ENCODE data around the gene KNL1. TPM values are rescaled to one million over a fixed set of nuclear protein-coding genes. Genes with fewer than 3 reads are reported as not detected.
A peak's percentile ranks its signal among the peaks of the same experiment; 100 is the strongest.

The KNL1 gene, protein sequence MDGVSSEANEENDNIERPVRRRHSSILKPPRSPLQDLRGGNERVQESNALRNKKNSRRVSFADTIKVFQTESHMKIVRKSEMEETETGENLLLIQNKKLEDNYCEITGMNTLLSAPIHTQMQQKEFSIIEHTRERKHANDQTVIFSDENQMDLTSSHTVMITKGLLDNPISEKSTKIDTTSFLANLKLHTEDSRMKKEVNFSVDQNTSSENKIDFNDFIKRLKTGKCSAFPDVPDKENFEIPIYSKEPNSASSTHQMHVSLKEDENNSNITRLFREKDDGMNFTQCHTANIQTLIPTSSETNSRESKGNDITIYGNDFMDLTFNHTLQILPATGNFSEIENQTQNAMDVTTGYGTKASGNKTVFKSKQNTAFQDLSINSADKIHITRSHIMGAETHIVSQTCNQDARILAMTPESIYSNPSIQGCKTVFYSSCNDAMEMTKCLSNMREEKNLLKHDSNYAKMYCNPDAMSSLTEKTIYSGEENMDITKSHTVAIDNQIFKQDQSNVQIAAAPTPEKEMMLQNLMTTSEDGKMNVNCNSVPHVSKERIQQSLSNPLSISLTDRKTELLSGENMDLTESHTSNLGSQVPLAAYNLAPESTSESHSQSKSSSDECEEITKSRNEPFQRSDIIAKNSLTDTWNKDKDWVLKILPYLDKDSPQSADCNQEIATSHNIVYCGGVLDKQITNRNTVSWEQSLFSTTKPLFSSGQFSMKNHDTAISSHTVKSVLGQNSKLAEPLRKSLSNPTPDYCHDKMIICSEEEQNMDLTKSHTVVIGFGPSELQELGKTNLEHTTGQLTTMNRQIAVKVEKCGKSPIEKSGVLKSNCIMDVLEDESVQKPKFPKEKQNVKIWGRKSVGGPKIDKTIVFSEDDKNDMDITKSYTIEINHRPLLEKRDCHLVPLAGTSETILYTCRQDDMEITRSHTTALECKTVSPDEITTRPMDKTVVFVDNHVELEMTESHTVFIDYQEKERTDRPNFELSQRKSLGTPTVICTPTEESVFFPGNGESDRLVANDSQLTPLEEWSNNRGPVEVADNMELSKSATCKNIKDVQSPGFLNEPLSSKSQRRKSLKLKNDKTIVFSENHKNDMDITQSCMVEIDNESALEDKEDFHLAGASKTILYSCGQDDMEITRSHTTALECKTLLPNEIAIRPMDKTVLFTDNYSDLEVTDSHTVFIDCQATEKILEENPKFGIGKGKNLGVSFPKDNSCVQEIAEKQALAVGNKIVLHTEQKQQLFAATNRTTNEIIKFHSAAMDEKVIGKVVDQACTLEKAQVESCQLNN (N-terminal part only)
- total RNA-seq: 1 to 10 TPM; 1.6 to 9.7 (median 3.1) TPM
- long read RNA-seq, donor 1: 0 reads
- long read RNA-seq, donor 2, full-length matches to known transcripts: 3 of 4 reads
- long read RNA-seq, donor 2, partial matches to known transcripts: 0 of 4 reads
- long read RNA-seq, donor 2, other reads (novel, unspliced or antisense): 1 of 4 reads

DNA sequence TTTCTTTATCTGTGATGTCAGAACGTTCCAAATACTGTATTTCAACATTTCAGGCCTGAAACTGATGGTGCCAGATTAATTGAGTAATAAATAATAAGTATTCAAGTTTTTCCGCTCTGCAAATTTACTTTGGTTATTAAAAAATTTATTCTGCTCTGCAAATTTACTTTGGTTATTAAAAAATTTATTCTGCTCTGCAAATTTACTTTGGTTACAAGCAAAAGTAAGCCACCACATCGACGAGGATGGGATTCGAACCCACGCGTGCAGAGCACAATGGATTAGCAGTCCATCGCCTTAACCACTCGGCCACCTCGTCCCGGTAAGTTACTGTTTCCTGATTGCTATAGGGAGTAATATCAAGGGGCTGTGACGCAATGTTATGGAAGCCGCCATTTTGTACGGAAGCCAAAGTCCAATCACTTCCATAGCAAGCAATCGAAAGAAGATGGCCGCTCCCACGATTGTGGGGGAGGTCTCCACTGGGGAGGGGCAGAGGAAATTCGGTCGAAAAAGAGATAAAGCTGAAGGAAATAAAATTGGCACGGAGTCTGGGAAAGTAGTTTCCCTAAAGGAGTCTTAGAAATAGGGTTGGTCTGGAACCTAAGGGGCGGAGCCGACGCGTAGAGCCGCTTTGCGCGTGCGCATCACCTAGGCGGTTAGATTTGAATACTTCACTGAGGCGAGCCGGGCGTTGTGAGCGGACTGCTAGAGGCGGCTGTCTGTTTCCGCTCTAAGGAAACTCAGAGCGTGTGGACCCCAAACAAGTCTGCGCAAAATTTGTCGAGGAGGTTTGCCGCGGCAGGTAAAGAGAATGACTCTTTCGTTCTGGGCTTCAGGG, at the start of gene KNL1:
KNL1 (plus strand) TSS at position 662 of the 841 bp plus-strand sequence. CDS start 8,683 bp downstream, outside the sequence.
- Histone ChIP-seq H3K36me3 (ENCODE audit: low read depth) (no peaks in the 10 kb centered on the region), H3K9me3 (no peaks in the 10 kb centered on the region), H3K4me3 (peak within 1 kb of the TSS; percentile 36), H3K4me1 (ENCODE audit: low read depth) (no peaks in the 10 kb centered on the region)
- intact Hi-C loops (cut with DNase I, micrococcal nuclease): no loop called here
- DNase-seq (peak; percentile 91 to 97 (median 92)), ATAC-seq (peak; percentile 94)
- TF ChIP-seq, protein P1, sequence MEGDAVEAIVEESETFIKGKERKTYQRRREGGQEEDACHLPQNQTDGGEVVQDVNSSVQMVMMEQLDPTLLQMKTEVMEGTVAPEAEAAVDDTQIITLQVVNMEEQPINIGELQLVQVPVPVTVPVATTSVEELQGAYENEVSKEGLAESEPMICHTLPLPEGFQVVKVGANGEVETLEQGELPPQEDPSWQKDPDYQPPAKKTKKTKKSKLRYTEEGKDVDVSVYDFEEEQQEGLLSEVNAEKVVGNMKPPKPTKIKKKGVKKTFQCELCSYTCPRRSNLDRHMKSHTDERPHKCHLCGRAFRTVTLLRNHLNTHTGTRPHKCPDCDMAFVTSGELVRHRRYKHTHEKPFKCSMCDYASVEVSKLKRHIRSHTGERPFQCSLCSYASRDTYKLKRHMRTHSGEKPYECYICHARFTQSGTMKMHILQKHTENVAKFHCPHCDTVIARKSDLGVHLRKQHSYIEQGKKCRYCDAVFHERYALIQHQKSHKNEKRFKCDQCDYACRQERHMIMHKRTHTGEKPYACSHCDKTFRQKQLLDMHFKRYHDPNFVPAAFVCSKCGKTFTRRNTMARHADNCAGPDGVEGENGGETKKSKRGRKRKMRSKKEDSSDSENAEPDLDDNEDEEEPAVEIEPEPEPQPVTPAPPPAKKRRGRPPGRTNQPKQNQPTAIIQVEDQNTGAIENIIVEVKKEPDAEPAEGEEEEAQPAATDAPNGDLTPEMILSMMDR (IDR thresholded peaks at IDR 0.05): no peak

DNA sequence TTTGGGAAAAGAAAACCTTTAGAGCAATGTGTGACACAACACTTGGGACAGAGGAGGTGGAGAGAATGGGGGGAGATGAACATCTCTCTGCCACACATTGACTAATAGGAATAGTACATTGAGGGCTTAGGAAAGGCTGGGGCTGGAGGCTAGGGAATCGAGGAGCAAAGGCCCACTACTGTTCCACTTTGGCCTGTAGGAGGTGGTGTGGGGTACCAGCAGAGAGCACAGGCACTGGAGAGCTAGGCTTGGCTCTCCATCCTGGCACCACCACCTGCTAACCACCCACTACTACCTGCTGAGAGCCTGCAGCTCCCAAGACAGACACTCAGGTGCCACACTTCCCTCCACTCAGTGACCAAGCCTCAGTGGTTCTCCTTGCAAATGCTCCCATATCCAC, 48.6 kb upstream of the KNL1 start:
- DNase-seq (no peak), ATAC-seq (no peak)
- TF ChIP-seq, protein P1 (IDR thresholded peaks at IDR 0.05): no peak
- no peak overlapping the region for H3K4me3 ChIP-seq
- H3K36me3 ChIP-seq (ENCODE audit: low read depth): no peaks in the 10 kb centered on the region
- no peaks in the 10 kb centered on the region for H3K9me3 ChIP-seq
- peaks cover 13% of the 10 kb centered on the region for H3K4me1 ChIP-seq (ENCODE audit: low read depth)
- intact Hi-C loops (cut with DNase I, micrococcal nuclease): no loop called here

DNA sequence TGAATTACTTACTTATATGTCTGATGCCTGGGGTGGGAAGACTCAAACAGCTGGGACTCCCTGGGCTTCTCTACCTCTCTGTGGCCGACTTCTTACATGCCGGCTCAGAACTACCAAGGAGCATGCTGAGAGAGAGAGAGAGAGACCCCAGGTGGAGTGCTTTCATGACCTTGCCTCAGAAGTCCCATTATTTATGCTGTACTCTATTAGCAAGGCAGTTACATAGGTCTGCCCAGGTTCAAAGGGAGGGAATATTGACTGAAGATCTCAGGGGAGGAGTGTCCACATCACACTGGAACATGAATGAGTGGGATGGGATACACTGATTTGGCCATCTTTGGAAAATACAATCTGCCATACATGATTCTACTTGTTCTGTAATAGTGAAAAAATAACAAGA, 45.4 kb upstream of the KNL1 start:
- Histone ChIP-seq H3K4me1 (ENCODE audit: low read depth) (peaks cover 5% of the 10 kb centered on the region), H3K36me3 (ENCODE audit: low read depth) (no peaks in the 10 kb centered on the region), H3K9me3 (no peaks in the 10 kb centered on the region), H3K4me3 (no peak overlapping the region)
- TF ChIP-seq, protein P1 (IDR thresholded peaks at IDR 0.05): no peak
- no peak for DNase-seq
- no peak for ATAC-seq
- intact Hi-C loops (cut with DNase I, micrococcal nuclease): no loop called here

DNA sequence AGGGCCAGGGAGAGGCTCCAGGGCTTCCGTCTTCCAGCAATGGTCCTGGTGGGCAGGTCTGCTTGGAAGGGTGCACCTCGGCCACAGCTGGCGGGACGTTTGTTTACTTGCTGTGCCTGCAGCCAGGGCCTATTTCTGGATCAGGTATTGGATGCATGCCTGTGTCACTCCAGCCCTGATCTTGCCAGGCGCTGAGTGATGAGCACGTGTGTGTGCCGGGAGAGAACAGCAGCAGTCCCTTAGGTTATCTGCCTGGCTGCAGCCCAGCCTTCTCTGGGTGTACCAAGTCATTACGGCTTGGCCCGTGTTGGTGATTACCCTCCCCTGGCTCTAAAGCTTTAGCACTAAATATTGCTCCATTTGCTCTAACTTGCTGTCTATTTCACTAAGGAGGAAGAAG, 44.2 kb upstream of the KNL1 start:
- intact Hi-C loops (cut with DNase I, micrococcal nuclease): no loop called here
- Histone ChIP-seq H3K36me3 (ENCODE audit: low read depth) (no peaks in the 10 kb centered on the region), H3K4me1 (ENCODE audit: low read depth) (no peaks in the 10 kb centered on the region)

More for the DNA sequence above, 44.2 kb upstream of the KNL1 start:
- peak; percentile 61 for ATAC-seq
- TF ChIP-seq, protein P1 (IDR thresholded peaks at IDR 0.05): no peak
- peak in 1 of 3 donors; percentile 31 for DNase-seq
- Histone ChIP-seq H3K9me3 (no peaks in the 10 kb centered on the region), H3K4me3 (no peak overlapping the region)
